ENCODE results near the gene ATP1A3.
"Not testable (repeated sequence)": the region's sequence is repeated elsewhere in the genome, so short reads cannot be mapped to it uniquely, and the experiment has no call there.

ATP1A3 gene

DNA sequence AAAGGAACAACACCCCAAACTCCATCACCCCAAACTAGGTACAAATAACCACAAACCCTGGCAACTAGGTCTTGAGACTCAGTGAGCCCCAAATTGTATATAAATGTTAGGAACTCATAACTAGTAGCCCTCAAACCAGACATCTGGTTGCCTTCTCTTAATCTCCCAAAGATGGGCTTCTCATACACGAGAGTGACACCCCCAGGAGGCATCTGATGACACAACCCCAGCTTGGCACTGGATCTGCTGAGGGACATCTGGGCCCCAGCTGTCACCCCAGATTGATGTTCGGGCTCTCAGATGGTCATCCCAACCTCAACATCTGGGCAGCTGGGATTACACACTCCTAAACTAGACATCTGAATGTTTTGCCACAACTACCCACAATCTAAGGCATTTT is 49.7 kb downstream of the ATP1A3 start:
- ATAC-seq, result no peak

DNA sequence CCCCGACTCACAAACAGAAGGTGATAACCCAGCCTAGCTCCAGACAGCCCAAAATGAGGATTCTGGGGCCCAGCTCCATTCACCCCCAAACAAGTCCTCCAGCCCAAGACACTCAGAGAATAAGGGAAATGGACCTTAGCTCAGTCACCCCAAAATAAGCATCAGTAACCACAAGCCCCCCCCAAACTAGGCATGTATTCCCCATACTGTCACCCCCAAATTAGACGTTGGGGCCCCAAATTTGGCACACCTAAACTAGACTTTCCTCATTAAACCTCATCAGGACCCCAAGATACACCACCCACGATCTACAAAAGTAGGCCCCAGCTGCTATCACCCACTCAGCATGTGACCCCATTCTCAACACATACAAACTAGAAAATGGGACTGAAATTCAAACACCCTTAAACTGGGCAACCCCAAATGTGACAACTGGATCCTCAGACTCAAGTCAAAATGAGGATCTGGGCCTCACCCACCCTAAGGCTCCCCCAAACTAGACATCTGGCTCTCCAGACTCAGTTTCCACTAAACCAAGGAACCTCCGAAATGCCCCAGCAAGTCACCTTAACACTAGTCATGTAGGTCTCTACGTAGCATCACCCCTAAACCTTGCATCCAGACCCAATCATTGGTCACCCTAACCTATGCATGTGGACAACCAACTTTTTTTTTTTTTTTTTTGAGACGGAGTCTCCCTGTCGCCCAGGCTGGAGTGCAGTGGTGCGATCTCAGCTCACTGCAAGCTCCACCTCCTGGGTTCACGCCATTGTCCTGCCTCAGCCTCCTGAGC is 52.4 kb downstream of the ATP1A3 start:
- ATAC-seq, result no peak

- ATAC-seq, result no peak
Observed at GRCh38 chr19:41940731-41941409, 53.2 kb downstream of the ATP1A3 start.

DNA sequence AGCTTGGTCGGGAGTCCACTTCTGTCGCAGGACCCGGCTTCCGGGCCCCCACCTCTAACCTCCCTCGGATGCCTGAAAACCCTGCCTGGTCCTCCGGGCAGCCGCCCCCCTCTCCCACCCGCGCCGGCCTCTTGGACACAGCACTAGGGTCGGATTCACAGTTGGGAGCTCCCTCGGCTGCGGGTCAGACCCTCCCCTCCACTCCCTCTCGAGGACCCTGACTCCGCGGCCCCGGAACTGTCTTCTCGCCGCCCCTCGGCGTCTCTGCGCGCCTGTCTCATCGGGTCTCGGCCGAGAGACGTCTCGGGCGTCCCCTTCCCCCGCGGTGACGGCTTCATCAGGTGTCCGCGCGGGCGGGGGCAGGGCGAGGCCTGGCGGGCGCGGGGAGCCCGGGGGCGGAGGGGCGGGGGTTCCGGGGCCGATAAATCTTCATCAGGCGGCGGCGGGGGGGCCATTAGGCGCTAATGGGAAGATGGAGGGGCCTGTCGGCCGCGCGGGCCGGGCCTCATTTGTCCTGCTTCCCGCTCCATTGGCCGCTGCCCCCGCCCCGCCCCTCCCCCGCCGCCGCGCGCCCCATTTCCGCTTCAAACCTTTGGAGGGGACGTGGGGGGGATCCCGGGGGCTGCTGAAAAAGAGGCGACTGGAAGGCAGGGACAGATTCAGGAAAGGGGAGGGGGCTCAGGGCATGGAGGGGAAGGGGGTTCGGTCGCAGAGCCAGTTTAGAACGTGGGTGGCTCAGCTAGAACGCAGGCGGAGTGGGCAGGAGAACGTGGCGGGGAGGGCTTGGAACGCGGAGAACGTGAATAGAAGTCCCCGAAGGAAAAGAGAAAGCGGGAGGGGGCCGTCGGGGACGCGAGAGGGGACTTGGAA is 53.9 kb downstream of the ATP1A3 start:
- peak in 1 of 2 donors; percentile 30 for ATAC-seq

GRCh38 chr19:41939209-41939608 is 54.8 kb downstream of the ATP1A3 start:
- not testable (repeated sequence) for ATAC-seq

DNA sequence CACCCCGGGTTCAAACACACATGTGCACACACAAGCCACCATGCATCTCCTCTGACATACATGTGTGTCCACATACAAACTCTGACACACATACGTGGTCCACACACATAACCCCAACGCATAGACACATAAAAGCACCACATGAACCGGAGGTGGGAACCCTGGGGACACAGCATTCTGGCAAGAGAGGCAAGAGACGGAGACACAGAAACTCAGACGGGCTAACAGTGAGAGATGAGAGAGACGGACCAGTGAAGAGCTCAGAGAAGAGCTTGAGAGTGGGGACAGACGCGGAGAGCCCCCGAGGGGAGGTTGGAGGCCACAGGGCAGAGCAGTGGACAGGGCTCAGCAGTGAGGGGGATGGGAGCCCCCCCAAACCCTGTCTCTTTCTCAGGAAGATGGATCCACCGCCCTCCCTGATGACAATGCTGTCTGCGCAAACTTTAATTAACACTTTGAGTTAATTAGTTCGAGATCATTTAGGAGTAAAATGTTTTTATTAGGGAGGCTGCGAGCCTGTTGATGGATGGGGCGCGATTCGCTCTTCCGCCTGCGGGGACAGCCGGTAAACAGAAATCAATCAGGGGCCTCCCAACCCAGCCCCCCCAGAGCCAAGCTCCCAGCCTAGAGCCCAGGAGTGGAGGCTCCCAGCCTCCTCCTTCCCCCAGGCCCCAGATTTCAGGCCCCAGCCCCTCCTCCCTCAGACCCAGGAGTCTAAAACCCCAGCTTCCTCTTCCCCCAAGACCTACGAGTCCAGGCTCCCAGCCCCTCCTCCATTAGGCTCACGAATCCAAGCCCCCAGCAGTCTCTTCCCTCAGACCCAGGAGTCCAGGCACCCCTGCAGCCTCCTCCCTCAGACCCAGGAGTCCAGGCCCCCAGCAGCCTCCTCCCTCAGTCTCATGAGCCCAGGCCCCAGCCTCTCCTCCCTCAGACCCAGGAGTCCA is 56.2 kb downstream of the ATP1A3 start:
- ATAC-seq, result no peak

GRCh38 chr19:41936961-41937360 is 57.1 kb downstream of the ATP1A3 start:
- no peak for ATAC-seq

GRCh38 chr19:41936416-41936850 is 57.6 kb downstream of the ATP1A3 start:
- ATAC-seq, result peak; percentile 57 to 77

- ATAC-seq, result no peak
Observed at GRCh38 chr19:41935760-41936415, 58.1 kb downstream of the ATP1A3 start.

DNA sequence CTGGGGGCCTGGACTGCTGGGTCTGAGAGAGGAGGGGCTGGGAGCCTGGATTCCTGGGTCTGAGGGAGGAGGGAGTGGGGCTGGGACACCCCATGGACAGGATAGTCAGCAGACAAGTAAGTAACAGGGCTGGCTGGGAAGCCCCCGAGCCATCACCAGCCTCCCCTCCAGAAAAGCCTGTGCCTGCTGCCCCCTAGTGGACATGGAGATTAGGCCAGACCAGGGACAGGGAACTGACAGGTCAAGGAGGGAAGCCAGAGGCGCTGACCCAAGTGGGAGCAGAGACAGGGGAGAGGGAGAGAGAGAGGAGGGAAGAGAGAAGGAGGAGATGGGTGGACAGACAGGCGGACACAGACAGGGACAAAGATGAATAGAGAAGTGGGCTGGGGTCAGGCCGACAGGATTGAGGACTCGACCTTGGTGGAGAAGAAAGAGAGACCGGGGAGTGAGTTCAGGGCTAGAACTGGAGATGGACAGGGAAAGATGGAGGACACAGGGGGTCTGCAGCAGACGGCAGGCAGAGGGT is 59.1 kb downstream of the ATP1A3 start:
- ATAC-seq, result peak; percentile 72 to 80

DNA sequence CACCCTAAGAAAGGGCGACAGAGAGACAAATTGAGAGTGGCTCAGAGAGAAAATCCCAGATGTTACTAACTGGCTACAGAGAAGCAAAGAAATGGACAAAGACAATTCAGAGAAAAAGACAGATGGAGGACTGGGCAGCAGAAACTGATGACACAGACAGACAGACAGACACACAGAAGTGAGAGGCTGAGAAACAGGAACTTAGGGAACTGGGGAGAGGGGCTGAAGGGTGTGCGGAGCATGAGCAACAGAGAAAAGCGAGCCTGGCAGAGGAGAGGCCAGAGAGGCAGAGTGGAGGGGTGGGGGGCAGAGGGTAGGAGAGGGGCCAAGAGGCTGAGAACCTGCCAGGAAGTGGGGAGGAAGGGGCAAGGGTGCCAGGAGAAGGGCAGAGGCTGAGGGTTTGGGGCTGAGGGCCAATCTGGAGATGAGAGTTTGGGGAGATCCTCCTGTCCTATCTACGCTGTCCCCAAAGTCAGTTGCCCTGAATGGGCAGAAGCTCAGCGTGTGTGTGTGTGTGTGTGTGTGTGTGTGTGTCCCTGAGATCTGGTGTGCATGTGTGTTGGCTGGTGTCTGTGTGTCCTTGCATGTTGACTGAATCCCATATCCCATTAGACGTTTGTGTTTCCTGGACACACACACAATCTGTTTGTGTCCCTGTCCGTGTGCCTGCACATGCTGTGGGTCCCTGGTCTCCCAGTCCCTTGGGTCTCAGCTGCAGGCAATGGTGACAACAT is 60.2 kb downstream of the ATP1A3 start:
- no peak for ATAC-seq

GRCh38 chr19:41932720-41933332 is 61.2 kb downstream of the ATP1A3 start:
- ATAC-seq, result no peak

DNA sequence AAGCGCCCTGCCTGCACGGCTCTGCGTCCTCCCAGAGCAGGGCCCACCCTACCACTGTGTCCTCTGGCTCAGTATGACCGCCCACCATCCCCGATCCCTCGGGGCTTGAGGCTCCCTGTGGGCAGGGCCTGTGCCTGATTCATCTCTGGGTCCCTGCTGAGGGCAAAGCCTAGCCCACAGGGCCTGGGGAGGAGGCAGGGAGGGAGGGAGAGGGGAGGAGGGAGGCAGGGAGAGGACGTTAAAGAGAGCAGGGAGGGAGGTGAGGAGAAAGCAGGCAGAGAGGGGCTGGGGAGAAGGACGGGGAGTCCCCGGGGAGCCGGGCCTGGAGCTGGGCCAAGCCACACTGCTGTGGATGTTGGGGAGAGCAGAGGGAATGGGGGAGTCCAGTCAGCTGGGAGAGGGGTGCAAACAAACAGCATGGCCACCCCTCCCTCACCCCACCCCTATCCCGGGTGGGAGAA is 61.7 kb downstream of the ATP1A3 start:
- ATAC-seq, result no peak

- ATAC-seq, result no peak
Observed at GRCh38 chr19:41930926-41931592, 63.0 kb downstream of the ATP1A3 start.

DNA sequence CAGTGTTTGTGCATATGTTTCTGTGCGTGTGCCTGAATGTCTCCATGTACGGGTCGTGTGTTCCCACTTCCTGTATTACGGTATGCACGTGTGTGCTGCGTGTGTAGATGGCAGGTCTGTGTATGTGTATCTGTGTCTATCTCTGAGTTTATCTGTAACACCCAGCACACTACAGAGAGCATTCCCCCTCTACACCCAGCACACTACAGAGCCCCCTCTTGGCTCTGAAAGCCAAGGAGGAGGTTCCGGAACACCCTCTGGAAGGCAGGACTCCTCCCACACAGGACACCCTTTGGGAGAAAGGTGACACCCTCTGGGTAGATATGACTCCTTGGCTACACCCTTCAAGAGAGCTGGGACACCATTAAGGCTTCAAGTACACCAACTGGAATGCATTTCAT is 63.7 kb downstream of the ATP1A3 start:
- ATAC-seq, result no peak

DNA sequence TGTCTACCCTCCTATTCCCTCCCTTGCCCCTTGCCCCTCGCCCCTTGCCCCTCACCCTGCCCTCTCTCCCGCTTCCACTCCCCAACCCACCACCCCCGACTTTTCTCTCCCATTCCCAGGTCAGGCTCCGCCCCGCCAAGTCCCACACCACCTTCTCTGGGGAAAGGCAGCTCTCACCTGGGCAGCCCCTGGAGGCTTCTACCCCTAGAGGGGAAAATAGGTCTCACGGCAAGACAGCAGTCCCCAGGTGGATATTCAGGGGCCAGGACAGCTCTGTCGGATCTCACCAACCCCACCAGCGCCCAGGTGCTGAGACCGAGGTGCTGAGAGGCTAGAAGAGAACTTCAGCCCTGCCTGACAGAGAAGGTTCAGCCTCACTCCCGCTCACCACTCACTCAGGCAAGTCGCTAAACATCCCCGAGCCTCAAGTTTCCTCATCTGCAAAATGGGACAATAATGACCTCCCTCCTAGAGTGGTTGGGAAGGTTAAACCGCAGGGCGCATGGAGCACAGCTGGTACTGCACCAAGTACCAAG is 64.4 kb downstream of the ATP1A3 start:
- no peak for ATAC-seq

- peak; percentile 65 to 67 for ATAC-seq
Observed at GRCh38 chr19:41928754-41929535, 65.1 kb downstream of the ATP1A3 start.

GRCh38 chr19:41928221-41928683 is 65.8 kb downstream of the ATP1A3 start, which contains the start of gene ERFL:
Gene ERFL, minus strand, starts transcription at chr19:41928449. Its CDS starts 15,530 bp downstream, at chr19:41912919.
- ATAC-seq, result peak; percentile 42 to 50

Measured in activated CD4-positive, CD25-positive, alpha-beta regulatory T cell treated with anti-CD3 and anti-CD28 coated beads, Interleukin-2, amount 50 U/mL, for 24 hours (primary cell).